Measurements from ENCODE around the gene SMPD4. TPM values are rescaled to one million over a fixed set of nuclear protein-coding genes. Genes with fewer than 3 reads are reported as not detected.
"Not testable (repeated sequence)": the region's sequence is repeated elsewhere in the genome, so short reads cannot be mapped to it uniquely, and the experiment has no call there.

SMPD4 gene
- total RNA-seq, 2 experiments from 2014 or later = 70.9 to 71.3 TPM

DNA sequence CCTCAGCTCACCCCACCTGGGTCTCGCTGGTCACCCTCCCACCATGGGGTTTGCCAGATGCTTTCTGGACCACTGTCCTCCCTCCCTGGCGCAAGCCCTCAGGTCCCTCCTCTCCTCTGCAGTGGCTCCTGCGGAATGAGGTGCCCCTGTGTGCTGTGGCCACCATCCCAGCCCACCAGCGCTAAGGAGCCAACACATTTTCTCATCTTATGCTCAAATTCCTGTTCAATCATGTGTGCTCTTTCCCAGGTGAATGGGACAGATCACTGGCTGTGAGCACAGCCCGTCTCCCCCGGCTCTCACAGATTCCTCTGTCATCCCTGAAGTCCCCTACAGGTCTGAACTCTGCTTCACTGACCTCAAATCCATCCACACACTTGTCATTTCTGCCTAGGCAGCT lies 21.3 kb downstream of the SMPD4 start:
- CTCF ChIA-PET = interaction anchor here (0.6 to 2.0 kb wide), 2 partner anchors 21 to 720 kb away, joined by 4 to 5 read pairs; partner anchors contain the start of gene SMPD4
- Mint-ChIP-seq H3K4me3 (no peak overlapping the region), H3K27me3 (no peaks in the 10 kb centered on the region), H3K27ac (no peak overlapping the region), H3K36me3 (ENCODE audit: low read depth) (peaks cover 14% of the 10 kb centered on the region), H3K9me3 (no peaks in the 10 kb centered on the region), H3K4me1 (peaks cover 7% of the 10 kb centered on the region)
- POLR2A ChIA-PET = no interaction called here
- no peak for DNase-seq

DNA sequence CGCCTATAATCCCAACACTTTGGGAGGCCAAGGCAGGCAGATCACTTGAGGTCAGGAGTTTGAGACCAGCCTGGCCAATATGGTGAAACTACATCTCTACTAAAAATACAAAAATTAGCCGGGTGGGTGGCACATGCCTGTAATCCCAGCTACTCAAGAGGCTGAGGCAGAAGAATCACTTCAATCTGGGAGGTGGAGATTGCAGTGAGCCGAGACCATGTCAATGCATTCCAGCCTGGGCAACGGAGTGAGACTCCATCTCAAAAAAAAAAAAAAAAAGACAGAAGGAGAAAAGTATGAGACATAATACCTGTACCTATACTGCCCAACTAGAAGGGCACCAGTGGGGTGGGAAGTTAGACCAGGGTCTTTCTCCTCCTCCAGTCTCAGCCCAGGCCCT lies 22.0 kb downstream of the SMPD4 start:
- DNase-seq; H3K9me3 Mint-ChIP-seq; POLR2A ChIA-PET; H3K27ac Mint-ChIP-seq; H3K27me3 Mint-ChIP-seq; H3K4me1 Mint-ChIP-seq; H3K4me3 Mint-ChIP-seq; H3K36me3 Mint-ChIP-seq (ENCODE audit: low read depth): not testable (repeated sequence)
- CTCF ChIA-PET = interaction anchor here (0.6 to 2.0 kb wide), 2 partner anchors 22 to 721 kb away, joined by 4 to 5 read pairs; partner anchors contain the start of gene SMPD4

DNA sequence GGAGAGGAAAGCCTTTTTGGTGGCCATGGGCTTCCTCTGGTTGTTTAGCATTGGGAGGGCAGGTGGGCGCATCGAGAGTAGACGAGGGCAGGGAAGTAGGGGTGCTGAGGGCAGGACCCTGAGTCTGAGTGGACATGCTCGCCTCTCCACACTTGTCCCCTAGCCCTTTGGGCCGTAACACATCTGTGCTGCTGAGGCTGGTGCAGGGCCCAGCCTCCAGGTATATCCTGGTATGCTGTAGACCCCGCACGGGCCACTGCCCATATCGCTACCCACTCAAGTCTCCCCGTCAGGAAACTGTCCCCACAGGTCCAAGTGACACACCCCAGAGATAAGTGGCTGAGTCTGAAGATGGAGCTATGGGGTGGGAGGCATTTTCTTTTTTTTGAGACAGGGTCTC lies 22.8 kb downstream of the SMPD4 start:
- Mint-ChIP-seq H3K9me3 (no peaks in the 10 kb centered on the region), H3K27ac (no peak overlapping the region), H3K27me3 (no peaks in the 10 kb centered on the region), H3K36me3 (ENCODE audit: low read depth) (peaks cover 8% of the 10 kb centered on the region), H3K4me3 (no peak overlapping the region), H3K4me1 (peaks cover 7% of the 10 kb centered on the region)
- CTCF ChIA-PET = interaction anchor here (0.7 kb wide), 1 partner anchor 1405 kb away, joined by 3 read pairs; no protein-coding TSS in a partner anchor
- no peak for DNase-seq
- POLR2A ChIA-PET = no interaction called here

DNA sequence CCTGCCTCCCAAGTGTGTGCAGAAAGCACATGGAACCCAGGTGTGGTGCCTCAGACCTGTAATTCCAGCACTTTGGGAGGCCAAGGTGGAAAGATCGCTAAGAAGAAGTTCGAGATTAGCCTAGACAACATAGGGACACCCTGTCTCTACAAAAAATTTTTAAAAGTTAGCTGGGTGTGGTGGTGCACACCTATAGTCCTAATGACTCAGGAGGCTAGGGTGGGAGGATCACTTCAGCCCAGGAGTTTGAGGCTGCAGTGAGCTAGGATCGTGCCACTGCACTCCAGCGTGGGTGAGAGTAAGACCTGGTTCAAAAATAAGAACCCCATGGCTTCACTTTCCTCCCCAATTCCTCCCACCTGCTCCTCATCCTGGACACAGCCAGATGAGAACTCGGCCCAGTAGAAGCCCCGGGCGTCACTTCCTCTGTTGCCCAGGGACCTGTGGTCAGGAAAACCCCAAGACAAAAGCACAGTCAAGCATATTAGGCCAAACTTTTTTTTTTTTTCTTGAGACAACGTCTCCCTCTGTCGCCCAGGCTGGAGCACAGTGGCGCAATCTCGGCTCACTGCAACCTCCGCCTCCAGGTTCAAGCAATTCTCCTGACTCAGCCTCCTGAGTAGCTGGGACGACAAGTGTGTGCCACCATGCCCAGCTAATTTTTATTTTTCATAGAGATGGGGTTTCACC lies 23.4 kb downstream of the SMPD4 start:
- CTCF ChIA-PET = interaction anchor here (0.6 to 0.7 kb wide), 2 partner anchors 9 to 1404 kb away, joined by 3 to 4 read pairs; no protein-coding TSS in a partner anchor
- H3K36me3 Mint-ChIP-seq (ENCODE audit: low read depth); H3K4me1 Mint-ChIP-seq; H3K27me3 Mint-ChIP-seq; POLR2A ChIA-PET; DNase-seq; H3K9me3 Mint-ChIP-seq; H3K4me3 Mint-ChIP-seq: not testable (repeated sequence)
- peak overlapping the region; percentile 46 for H3K27ac Mint-ChIP-seq

DNA sequence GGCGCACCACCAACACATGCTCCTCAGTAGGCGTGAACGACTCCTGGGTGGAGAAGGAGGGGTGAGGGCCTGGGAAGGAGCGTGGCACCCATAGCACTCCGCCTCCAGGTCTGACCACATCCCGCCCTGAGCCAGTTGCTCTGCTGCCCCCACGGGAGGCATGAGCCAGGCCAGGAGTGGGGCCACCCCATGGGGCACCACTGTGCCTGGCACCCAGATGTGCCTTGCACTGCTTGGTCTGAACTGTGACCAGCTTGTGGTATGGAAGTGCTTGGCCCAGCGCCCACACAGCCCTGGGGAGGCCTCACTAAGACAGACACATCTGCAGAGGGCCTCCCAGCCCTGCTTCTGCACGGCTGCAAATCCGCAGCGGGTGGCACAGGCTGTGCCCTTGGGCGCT lies 24.0 kb downstream of the SMPD4 start:
- H3K36me3 Mint-ChIP-seq (ENCODE audit: low read depth); H3K27ac Mint-ChIP-seq; H3K4me3 Mint-ChIP-seq; POLR2A ChIA-PET; DNase-seq; H3K27me3 Mint-ChIP-seq; H3K4me1 Mint-ChIP-seq; H3K9me3 Mint-ChIP-seq; CTCF ChIA-PET: not testable (repeated sequence)

DNA sequence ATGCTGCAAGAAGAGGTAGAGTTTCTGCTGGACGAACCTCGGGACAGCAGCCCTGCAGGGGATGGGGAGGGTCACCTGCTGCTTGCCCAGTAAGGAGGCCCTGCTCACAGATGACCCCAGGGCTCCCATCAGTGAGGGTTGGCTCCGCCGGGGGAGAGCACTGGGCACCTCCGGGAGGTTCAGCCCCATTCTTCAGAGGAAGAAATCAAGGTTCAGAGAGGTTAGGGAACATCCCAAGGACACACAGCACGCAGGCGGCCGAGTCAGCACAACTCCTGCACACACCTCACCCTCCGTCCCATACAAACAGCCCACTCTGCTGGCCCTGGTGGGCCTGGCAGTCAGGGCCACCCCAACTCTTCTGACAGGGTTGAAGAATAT lies 24.8 kb downstream of the SMPD4 start:
- ChIA-PET POLR2A (no interaction called here), CTCF (interaction anchor here (0.6 to 1.2 kb wide), 3 partner anchors 14 to 1490 kb away, joined by 3 to 4 read pairs (median 4); no protein-coding TSS in a partner anchor)
- Mint-ChIP-seq H3K36me3 (ENCODE audit: low read depth) (peaks cover 6% of the 10 kb centered on the region), H3K4me3 (no peak overlapping the region), H3K27me3 (no peaks in the 10 kb centered on the region), H3K4me1 (peaks cover 7% of the 10 kb centered on the region), H3K9me3 (no peaks in the 10 kb centered on the region), H3K27ac (no peak overlapping the region)
- no peak for DNase-seq

DNA sequence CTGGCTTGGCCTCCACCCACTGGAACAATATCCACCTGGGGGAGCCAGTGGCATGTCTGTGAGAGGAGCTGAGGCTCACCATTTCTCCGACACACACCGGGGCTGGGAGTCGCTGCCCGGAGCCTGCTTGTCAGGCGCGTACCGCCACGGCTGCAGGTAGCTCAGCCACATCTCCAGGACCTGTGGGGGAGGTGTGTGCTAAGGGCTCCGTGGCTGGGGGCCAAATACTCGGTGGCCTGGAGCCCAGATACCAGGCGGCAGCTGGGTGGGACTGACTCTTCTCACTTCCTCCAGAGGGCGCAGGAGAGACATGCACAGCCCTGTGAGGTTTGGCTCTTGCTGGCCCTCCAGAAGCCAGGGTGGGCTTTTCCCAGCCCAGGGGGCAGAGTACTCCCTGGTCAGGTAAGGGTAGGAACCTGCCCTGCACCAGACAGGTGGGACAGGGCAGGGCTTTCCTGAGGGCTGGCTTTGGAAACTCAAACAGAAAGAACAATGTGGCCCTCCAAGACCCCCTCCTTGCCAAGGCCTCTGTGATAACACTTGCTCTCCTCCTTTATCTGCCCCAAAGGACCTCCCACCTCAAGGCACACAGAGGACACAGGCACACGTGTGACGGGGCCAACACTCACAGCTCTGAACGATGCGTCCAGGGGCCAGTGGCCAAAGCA lies 25.3 kb downstream of the SMPD4 start:
- peak; percentile 25 for DNase-seq
- H3K27me3 Mint-ChIP-seq; H3K9me3 Mint-ChIP-seq; POLR2A ChIA-PET; H3K27ac Mint-ChIP-seq; H3K4me1 Mint-ChIP-seq; H3K4me3 Mint-ChIP-seq; H3K36me3 Mint-ChIP-seq (ENCODE audit: low read depth): not testable (repeated sequence)
- CTCF ChIA-PET = interaction anchor here (0.6 to 1.2 kb wide), 3 partner anchors 14 to 1491 kb away, joined by 3 to 4 read pairs (median 4); no protein-coding TSS in a partner anchor

DNA sequence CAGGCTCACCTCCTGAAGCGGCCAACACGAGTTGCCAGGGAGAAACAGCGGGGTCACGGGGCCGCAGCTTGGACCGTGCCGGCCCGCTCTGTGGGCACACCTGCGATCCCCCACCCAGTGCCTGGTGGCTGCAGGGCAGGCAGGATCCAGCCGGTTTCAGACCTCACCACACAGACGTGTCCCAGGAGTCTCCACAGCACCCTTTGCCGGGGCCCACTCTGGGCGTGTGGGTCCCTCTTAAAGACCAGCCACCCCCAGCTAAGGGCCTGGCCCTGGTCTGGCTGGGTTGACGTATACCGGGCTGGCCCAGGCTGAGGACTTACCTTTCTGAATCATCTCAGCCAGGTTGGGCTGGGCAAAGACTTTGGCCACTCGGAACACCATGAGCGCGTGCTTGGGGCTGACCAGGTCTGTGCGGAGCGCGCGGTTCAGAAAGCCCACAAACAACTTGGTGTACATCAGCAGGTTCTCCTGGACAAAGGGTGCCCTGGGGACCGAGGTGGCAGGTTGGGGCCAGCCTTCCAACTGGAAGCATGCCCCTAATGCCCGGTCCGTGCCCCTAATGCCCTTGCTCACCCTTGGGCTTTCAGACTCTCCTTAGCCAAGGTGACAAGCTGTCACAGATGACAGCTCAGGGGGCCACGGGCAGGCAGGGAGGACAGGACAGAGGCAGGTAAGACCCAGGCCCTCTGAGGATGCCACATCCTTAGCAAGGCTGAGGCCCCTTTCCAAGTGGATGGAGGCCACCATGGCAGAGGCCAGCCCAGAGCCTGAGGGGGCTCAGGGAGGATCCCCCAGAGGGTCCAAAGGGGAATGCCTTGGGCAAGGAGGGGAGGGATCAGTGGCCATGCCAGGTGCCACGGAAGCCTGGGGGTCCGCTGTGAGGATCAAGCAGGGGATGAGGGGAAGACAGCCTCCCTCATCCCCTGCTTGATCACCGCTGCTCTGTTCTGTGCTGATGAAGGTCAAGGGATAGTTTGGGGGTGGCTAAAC lies 26.3 kb downstream of the SMPD4 start:
- Mint-ChIP-seq H3K36me3 (ENCODE audit: low read depth) (peaks cover 8% of the 10 kb centered on the region), H3K4me3 (no peak overlapping the region), H3K9me3 (no peaks in the 10 kb centered on the region), H3K4me1 (peaks cover 7% of the 10 kb centered on the region), H3K27me3 (no peaks in the 10 kb centered on the region), H3K27ac (no peak overlapping the region)
- DNase-seq = no peak
- ChIA-PET CTCF (interaction anchor here (1.1 to 1.2 kb wide), 2 partner anchors 15 to 18 kb away, joined by 3 to 4 read pairs; no protein-coding TSS in a partner anchor), POLR2A (no interaction called here)

DNA sequence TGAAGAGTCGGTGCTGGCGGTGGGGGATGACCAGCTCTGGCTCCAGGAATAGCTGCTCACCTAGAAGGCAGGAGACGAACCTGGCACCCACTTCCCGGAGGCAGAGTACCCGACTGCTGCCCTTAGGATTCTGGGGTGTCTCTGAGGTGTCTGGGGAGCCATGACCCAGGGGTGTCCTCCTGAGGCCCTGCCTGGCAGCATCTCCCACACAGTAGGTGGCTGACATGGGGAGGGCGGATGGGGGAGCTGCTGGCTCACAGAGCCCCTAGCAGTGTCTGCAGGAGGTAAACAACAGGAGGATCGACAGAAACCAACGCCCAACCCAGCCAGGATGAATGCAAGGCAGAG lies 27.0 kb downstream of the SMPD4 start:
- H3K27ac Mint-ChIP-seq; H3K4me3 Mint-ChIP-seq; H3K27me3 Mint-ChIP-seq; CTCF ChIA-PET; H3K36me3 Mint-ChIP-seq (ENCODE audit: low read depth); POLR2A ChIA-PET; H3K4me1 Mint-ChIP-seq; H3K9me3 Mint-ChIP-seq; DNase-seq: not testable (repeated sequence)

DNA sequence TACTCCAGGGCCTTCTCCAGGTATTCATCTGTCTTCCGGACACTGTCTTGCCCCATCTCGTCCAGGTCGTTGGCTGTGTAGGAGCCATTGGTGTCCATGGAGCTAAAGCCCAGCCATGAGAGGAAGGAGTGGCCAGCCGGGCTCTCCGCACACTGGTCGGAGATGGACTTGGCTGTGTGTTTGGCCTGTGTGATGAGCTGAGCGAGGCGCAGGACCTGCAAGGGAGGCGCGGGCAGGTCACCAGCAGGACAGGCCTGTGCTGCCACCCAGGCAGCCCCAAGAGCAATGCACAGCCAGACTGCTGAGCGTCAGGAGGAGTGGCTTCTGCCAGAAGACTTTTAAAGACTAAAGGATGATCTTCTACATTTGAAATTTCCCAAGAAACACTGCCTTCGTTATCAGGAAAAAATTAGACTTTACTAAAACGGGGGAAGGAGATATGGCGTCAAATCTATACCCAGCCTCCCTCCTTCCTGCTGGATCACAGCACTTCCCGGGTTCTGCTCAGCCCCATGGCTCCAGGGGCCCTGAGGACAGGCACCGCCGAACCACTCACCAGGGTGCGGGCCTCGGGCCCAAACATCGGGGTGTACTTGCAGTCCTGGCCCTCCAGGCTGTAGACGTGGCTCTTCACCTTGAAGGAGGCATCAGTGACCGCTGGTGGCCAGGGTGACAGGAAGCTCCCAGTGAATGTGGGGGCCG lies 27.5 kb downstream of the SMPD4 start:
- H3K36me3 Mint-ChIP-seq (ENCODE audit: low read depth); H3K27ac Mint-ChIP-seq; H3K9me3 Mint-ChIP-seq; POLR2A ChIA-PET; H3K4me3 Mint-ChIP-seq; H3K27me3 Mint-ChIP-seq; H3K4me1 Mint-ChIP-seq; DNase-seq: not testable (repeated sequence)
- CTCF ChIA-PET = interaction anchor here (0.6 to 0.8 kb wide), 2 partner anchors 31 to 182 kb away, joined by 3 read pairs; no protein-coding TSS in a partner anchor

DNA sequence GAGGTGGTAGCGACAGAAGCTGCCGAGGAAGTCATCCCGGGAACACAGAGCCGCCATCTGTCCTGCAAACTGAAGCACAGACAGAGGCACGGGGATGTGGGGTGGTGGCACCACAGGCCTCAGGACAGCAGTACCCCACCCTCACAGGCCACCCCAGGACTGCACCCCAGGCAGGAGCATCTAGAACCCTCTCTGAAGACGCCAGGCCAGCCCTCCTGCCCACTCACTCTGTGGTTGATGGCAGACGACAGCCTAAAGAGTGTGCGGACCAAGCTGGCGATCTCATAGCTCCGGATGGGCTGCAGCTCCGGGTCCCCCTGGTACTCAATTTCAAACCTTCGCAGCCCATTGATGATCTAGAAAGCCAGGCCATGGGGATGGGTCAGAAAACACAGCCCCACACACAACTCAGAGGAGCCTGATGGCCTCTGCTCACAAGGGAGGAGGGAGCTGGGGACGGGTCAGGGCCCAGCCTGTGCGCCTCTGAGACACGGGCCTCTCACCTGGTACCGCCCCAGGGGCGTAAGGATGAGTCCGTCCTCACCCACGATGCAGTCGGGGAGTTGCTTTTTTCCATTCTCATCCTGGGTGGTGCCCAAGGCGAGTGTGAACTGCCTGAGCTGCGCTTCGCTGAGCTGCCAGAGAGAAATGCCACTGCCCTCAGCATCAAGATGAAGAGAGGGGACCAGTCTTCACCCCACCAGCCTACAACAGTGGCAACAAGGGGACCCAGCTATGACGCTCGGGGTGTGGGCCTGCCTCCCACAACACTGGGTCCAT lies 28.4 kb downstream of the SMPD4 start:
- POLR2A ChIA-PET = no interaction called here
- peaks cover 5% of the 10 kb centered on the region for H3K4me1 Mint-ChIP-seq
- CTCF ChIA-PET = interaction anchor here (0.6 to 0.8 kb wide), 2 partner anchors 32 to 183 kb away, joined by 3 read pairs; no protein-coding TSS in a partner anchor
- H3K4me3 Mint-ChIP-seq = no peak overlapping the region
- H3K9me3 Mint-ChIP-seq = no peaks in the 10 kb centered on the region
- no peak overlapping the region for H3K27ac Mint-ChIP-seq
- H3K36me3 Mint-ChIP-seq (ENCODE audit: low read depth) = peaks cover 8% of the 10 kb centered on the region
- no peak for DNase-seq
- H3K27me3 Mint-ChIP-seq = no peaks in the 10 kb centered on the region

Measured in activated CD4-positive, alpha-beta T cell treated with anti-CD3 and anti-CD28 coated beads, Interleukin-2, amount 10 ng/mL, durations not matched to agents 7 days and 5 days (primary cell).